GM18505 (cell line): ENCODE data around the gene HMGXB3.
"Not testable (repeated sequence)": the region's sequence is repeated elsewhere in the genome, so short reads cannot be mapped to it uniquely, and the experiment has no call there.

ENCODE experiments used
- ATAC-seq: cut with Tn5 transposase; IDR thresholded peaks from one replicate; pipeline ENCODE4 v1.9.1; 2021; ENCODE audit not compliant: unreplicated experiment
- POLR2A ChIP-seq: IDR thresholded peaks from 4 replicates; pipeline ENCODE4 v1.6.1; 2011; ENCODE audit warnings: borderline replicate concordance; ENCODE audit not compliant: insufficient read depth, insufficient read length; ENCODE audit errors: extremely low read depth

Gene HMGXB3

DNA sequence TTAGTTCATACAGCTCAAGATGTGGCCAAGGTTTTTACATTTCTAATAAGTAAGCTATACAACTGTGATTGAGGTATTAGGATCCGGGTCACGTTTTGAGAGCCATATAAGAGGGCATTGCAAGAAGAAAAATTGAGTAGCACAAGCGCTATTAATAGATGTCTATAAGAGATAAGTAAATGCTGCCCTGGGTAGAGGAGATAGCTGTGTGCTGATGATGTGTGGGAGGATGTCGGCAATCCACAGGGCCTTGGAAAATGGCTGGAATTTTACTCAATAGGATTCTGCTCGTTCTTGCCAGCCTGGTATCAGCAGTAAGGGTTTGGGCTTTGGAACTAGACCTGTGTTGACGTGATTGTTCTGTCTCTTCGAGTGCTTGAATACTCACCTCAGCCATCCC, 44.2 kb downstream of the HMGXB3 start:
- ATAC-seq = no peak
- TF ChIP-seq POLR2A = no peak

GRCh38 chr5:150045549-150045948, 45.0 kb downstream of the HMGXB3 start:
- ATAC-seq = no peak
- no peak for TF ChIP-seq POLR2A

GRCh38 chr5:150046031-150046430, 45.5 kb downstream of the HMGXB3 start:
- TF ChIP-seq POLR2A = no peak
- ATAC-seq = no peak

GRCh38 chr5:150050172-150050811, 49.8 kb downstream of the HMGXB3 start:
- not testable (repeated sequence) for ATAC-seq

GRCh38 chr5:150051657-150052195, 51.2 kb downstream of the HMGXB3 start:
- TF ChIP-seq POLR2A = no peak
- ATAC-seq = no peak

GRCh38 chr5:150052226-150052955, 51.9 kb downstream of the HMGXB3 start:
- TF ChIP-seq POLR2A = no peak
- ATAC-seq = no peak

DNA sequence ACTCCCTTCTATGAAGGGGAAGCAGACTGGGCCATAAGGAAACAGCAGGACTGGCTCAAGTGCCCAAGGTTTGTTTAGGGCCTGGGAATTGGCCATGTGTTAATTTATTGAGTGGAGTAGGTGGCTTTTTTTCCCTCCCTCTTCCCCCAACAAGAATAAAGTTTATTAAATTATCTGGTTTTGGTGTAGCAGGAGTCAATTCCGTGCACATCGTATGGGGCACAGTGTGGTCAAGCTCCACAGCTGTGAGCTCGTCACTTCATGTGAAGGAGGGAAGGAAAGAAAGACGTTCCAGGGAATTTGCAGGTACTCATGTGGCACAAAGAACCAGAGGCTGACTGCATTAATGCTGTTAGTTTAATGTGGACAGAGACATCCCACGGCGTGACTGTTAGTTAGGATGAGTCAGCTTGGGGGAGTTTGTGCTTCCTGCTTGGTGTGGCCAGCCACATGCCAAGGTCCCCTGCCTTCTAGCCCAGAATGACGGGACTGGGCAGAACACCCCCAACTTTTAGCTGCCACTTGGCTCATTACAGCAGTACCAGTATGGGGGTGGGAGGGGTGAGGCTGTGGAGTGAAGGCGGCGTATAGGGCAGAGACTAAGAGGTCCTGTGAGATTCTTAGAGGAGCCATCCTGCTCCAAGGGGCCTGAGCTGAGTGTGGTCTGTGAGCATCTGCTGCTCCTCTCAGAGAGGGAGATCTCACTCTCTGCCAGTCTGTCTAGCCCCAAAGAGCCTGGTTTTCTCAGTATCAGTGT, 52.6 kb downstream of the HMGXB3 start:
- TF ChIP-seq POLR2A = no peak
- ATAC-seq = no peak

DNA sequence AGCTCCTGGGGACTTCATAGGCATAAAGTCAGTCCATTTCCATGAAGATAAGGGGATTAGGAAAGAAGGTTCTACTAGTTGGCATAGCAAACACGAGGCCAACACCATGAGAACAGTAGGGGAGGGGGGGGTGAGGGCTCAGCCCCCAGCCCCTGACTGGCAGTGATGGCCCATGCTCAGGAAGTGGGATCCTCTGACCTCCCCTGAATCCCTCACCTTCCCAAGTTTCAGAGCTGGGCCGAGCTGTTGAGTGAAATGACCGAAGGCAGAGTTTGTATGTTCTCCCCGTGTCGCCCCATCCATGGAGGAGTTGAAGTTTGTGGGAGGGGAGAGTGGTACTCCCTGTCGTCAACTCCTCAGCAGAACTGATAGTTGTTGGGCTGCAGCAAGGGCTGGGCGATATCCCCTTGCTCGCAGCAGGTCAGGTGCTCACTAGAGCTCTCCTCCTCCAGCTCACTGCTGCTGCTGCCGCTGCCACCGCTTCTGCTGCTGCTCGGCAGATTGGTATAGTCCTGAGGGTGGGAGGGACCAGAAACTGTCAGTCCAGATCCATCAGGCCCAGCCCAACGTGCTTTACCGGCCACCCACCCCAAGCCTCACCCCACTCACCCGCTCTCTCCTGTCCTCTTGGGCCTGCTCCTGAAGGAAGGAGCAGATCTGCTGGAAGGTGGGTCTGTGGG, 53.3 kb downstream of the HMGXB3 start:
- TF ChIP-seq POLR2A = no peak
- ATAC-seq = no peak

DNA sequence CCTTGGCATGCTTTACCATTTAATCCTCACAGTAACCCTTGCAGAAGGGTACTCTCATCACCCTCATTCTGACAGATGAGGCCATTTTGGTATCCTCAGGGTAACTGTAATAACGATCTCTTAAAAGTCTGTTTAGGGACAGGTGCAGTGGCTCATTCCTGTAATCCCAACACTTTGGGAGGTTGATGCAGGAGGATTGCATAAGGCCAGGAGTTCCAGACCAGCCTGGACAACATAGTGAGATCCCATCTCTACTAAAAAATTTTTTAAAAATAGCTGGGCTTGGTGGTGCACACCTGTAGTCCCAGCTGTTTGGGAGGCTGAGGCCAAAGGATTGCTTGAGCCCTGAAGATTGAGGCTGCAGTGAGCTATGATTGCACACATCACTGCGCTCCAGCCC, 54.0 kb downstream of the HMGXB3 start:
- no peak for TF ChIP-seq POLR2A
- no peak for ATAC-seq

DNA sequence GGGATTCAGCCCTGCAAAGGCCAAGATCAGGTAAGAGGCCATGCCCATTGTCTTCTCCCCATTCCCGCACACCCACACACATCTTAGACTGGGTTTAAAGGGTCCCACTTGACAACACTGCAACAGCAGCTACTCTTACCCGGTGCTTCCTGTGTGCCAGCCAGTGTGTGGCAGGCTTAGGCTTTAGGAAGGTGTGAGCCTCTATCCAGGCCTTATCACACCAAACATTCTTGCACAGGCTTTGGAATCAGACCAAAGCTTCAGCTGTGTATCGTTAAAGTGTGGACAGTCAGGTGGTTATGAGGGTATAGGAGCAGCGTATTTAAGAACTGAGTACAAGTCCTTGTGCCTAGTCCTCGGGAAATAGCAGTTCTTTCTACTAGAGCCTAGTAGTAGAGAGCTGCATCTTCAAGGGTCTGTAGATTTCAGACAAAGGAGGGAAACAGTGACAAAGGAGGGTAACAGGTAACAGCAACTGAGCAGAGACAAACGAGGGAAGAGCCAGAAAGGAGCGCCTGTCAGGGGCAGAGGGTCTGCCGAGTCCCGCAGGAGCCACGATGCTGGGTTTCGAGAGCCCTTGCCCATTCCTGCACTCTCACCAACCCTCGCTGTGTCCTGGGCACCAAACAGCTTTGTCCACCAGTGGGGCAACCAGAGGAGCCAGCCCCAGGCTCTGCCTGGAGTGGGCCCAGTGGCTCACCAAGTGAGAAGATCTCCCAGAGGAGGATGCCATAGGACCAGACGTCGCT, 55.0 kb downstream of the HMGXB3 start:
- no peak for ATAC-seq
- TF ChIP-seq POLR2A = no peak

GRCh38 chr5:150056075-150056443, 55.5 kb downstream of the HMGXB3 start:
- no peak for TF ChIP-seq POLR2A
- ATAC-seq = no peak

GRCh38 chr5:150057052-150057451, 56.5 kb downstream of the HMGXB3 start:
- TF ChIP-seq POLR2A = no peak
- ATAC-seq = no peak

- no peak for TF ChIP-seq POLR2A
- ATAC-seq = no peak
These were observed 57.0 kb downstream of the HMGXB3 start for GRCh38 chr5:150057511-150057910.
